ENCODE data around the gene SPHKAP. TPM values are rescaled to one million over a fixed set of nuclear protein-coding genes. Genes with fewer than 3 reads are reported as not detected.

Gene SPHKAP
- total RNA-seq, 1 donor from 2014 or later, result not detected

GRCh38 chr2:228059735-228060134 is 121.8 kb downstream of the SPHKAP start:
- no peaks in the 10 kb centered on the region for H3K27me3 ChIP-seq (ENCODE audit: control insufficient read depth, insufficient read depth, low read length)
- no peak overlapping the region for H3K4me3 ChIP-seq (ENCODE audit: low read depth, low read length)
- FAIRE-seq, result no peak
- H3K36me3 ChIP-seq (ENCODE audit: control insufficient read depth, insufficient read depth, low read length), result no peaks in the 10 kb centered on the region
- TF ChIP-seq CTCF (IDR thresholded peaks at IDR 0.05; ENCODE audit: insufficient read depth, low read length, severe bottlenecking), result no peak
- DNase-seq (ENCODE audit: low read depth), result no peak

DNA sequence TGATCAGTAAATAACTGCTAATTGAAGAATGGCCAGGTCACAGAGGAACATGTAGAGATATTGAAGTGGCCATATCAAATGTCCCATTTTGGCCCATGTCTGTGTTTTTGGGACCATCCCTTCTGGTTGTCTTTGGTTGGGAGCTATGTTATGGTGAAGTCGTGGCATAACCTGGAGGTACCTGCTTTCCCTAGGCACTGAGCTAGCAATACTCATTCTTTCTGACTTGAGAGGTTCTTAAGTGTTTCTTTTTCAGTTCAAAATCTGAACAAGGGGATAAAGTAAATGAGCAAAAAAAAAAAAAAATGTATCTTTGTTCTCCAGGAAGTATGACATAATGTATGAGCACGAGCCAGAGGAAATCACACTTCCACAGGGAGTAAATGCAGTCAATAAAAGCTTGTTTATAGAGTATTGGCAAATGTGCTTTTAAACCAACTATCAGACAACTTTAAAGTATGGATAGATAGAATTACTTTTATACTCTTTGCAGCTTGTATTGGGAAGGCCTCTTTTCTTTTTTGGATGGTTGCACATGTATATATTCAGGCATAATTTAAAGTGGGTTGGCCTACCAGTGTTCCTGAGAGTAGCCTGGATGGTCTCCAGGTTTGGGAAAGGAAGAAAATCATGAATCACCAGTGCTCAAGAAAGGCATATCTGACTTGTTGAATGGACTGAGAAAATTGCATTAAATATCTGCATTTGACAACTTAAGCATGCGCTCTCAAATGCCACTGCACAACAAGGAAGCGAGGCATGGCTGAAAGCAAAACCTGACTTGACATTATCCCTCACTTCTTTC is 125.0 kb downstream of the SPHKAP start:
- no peak for FAIRE-seq

DNA sequence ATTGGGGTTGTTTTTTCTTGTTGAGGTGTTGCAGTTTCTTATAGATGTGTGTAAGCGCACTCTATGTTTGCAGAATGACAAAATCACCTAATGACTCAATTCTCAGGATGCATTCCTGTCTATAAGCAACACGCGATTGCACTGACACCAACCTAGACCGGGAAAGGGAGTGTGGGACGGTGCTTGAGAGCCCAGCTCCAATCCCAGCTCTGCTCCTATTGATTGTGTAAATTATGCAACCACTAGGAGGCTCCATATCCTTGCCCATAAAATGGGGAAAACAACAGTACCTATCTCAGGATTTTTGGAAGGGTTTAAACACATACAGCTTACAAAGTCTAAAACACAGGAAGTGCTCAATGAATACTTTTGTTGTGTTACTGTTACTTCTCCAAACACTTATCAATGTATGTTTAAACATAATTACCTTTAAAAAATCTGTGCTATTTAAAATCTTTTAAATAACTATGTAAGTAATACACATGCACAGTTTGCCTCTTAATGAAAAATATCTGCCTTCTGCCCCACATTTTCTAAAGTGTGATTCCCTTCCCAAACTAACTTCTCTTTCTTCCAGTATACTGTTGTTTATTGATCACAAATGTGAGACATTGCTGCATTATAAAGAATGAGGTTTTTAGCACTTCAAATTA is 132.5 kb downstream of the SPHKAP start:
- DNase-seq (ENCODE audit: low read depth), result peak; percentile 98
- Histone ChIP-seq H3K27me3 (ENCODE audit: control insufficient read depth, insufficient read depth, low read length) (no peaks in the 10 kb centered on the region), H3K36me3 (ENCODE audit: control insufficient read depth, insufficient read depth, low read length) (no peaks in the 10 kb centered on the region), H3K4me3 (ENCODE audit: low read depth, low read length) (no peak overlapping the region)
- FAIRE-seq, result peak; percentile 91
- TF ChIP-seq CTCF (IDR thresholded peaks at IDR 0.05; ENCODE audit: insufficient read depth, low read length, severe bottlenecking), result peak; percentile 59

More for the DNA sequence above, 125.0 kb downstream of the SPHKAP start:
- H3K27me3 ChIP-seq (ENCODE audit: control insufficient read depth, insufficient read depth, low read length), result no peaks in the 10 kb centered on the region
- TF ChIP-seq CTCF (IDR thresholded peaks at IDR 0.05; ENCODE audit: insufficient read depth, low read length, severe bottlenecking), result no peak
- no peaks in the 10 kb centered on the region for H3K36me3 ChIP-seq (ENCODE audit: control insufficient read depth, insufficient read depth, low read length)
- H3K4me3 ChIP-seq (ENCODE audit: low read depth, low read length), result no peak overlapping the region
- DNase-seq (ENCODE audit: low read depth), result no peak

GRCh38 chr2:228040995-228041394 is 140.5 kb downstream of the SPHKAP start:
- Histone ChIP-seq H3K4me3 (ENCODE audit: low read depth, low read length) (no peak overlapping the region), H3K36me3 (ENCODE audit: control insufficient read depth, insufficient read depth, low read length) (no peaks in the 10 kb centered on the region), H3K27me3 (ENCODE audit: control insufficient read depth, insufficient read depth, low read length) (no peaks in the 10 kb centered on the region)
- no peak for TF ChIP-seq CTCF (IDR thresholded peaks at IDR 0.05; ENCODE audit: insufficient read depth, low read length, severe bottlenecking)
- DNase-seq (ENCODE audit: low read depth) (no peak), FAIRE-seq (no peak)

- H3K27me3 ChIP-seq (ENCODE audit: control insufficient read depth, insufficient read depth, low read length), result no peaks in the 10 kb centered on the region
- H3K36me3 ChIP-seq (ENCODE audit: control insufficient read depth, insufficient read depth, low read length), result no peaks in the 10 kb centered on the region
- H3K4me3 ChIP-seq (ENCODE audit: low read depth, low read length), result no peak overlapping the region
- no peak for FAIRE-seq
- DNase-seq (ENCODE audit: low read depth), result peak; percentile 37
- TF ChIP-seq CTCF (IDR thresholded peaks at IDR 0.05; ENCODE audit: insufficient read depth, low read length, severe bottlenecking), result peak; percentile 66
These were observed 141.5 kb downstream of the SPHKAP start for GRCh38 chr2:228039752-228040534.
